Ascending aorta (tissue), 2 donors: ENCODE data around the gene GLO1. TPM values are rescaled to one million over a fixed set of nuclear protein-coding genes. Genes with fewer than 3 reads are reported as not detected.

ENCODE experiments used
- DNase-seq, 2 donors: peaks; one replicate each; pipeline ENCODE4 v3.0.0-alpha.2; 2019; ENCODE audit warnings: low spot score in 2 of 2
- H3K27ac ChIP-seq, 2 donors: fragments of 200-600 bp; sonication (generic); one replicate each; pipeline ENCODE4 v1.5.1; 2016 to 2017; ENCODE audit warnings: mild to moderate bottlenecking in 1 of 2
- H3K27me3 ChIP-seq: fragments of 200-600 bp; sonication (generic); one replicate; pipeline ENCODE4 v1.5.1; 2017
- H3K36me3 ChIP-seq, 2 donors: fragments of 200-600 bp; sonication (generic); one replicate each; pipeline ENCODE4 v1.5.1; 2016
- H3K4me1 ChIP-seq, 2 donors: fragments of 200-600 bp; sonication (generic); one replicate each; pipeline ENCODE4 v1.5.1; 2016 to 2017; ENCODE audit warnings: mild to moderate bottlenecking in 1 of 2
- H3K4me3 ChIP-seq, 2 donors: fragments of 200-600 bp; sonication (generic); one replicate each; pipeline ENCODE4 v1.5.1; 2016 to 2017; ENCODE audit warnings: mild to moderate bottlenecking in 1 of 2
- H3K9me3 ChIP-seq, 2 donors: fragments of 200-600 bp; sonication (generic); one replicate each; pipeline ENCODE4 v1.5.1; 2016
- intact Hi-C: fragments of 100-400 bp; cut with DNase I; formaldehyde crosslinking; loops from one replicate; pipeline ENCODE4 v1.15.1; 2023
- total RNA-seq: library from RNA; depleted of rRNA; stranded (reverse); fragments of >200 nt; gene quantifications from one replicate; pipeline ENCODE4 v1.1.0, GENCODE V29; 2016
- TF ChIP-seq, protein P1 (sequence below), 3 experiments: fragments of 200-600 bp in 2 of 3; fragments of 450-650 bp in 1 of 3; sonication (generic) in 2 of 3; IDR thresholded peaks; one replicate each; pipeline ENCODE4 v1.5.1; 2016 to 2019; ENCODE audit warnings: antibody characterized with exemption in 3 of 3, mild to moderate bottlenecking in 1 of 3, moderate library complexity in 1 of 3

GLO1 gene
- total RNA-seq, 1 donor from 2014 or later, result 32.6 TPM

DNA sequence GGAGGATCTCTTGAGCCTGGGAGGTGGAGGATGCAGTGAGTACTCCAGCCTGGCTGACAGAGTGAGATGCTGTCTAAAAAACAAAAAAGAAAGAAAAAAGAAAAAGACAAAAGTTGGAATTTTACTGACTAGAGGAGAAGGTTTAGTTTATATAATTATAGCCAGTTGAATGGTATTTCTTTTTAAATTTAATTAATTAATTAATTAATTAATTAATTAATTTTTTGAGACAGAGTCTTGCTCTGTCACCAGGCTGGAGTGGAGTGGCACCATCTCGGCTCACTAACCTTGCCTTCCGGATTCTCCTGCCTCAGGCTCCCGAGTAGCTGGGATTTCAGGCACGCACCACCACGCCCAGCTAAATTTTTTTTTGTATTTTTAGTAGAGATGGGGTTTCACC is 20.8 kb upstream of the GLO1 start:
- no peak overlapping the region for H3K4me3 ChIP-seq
- intact Hi-C loops, result no loop called here
- no peaks in the 10 kb centered on the region for H3K27me3 ChIP-seq
- H3K4me1 ChIP-seq, result no peaks in the 10 kb centered on the region
- H3K9me3 ChIP-seq, result no peaks in the 10 kb centered on the region
- no peaks in the 10 kb centered on the region for H3K36me3 ChIP-seq
- TF ChIP-seq, protein P1, sequence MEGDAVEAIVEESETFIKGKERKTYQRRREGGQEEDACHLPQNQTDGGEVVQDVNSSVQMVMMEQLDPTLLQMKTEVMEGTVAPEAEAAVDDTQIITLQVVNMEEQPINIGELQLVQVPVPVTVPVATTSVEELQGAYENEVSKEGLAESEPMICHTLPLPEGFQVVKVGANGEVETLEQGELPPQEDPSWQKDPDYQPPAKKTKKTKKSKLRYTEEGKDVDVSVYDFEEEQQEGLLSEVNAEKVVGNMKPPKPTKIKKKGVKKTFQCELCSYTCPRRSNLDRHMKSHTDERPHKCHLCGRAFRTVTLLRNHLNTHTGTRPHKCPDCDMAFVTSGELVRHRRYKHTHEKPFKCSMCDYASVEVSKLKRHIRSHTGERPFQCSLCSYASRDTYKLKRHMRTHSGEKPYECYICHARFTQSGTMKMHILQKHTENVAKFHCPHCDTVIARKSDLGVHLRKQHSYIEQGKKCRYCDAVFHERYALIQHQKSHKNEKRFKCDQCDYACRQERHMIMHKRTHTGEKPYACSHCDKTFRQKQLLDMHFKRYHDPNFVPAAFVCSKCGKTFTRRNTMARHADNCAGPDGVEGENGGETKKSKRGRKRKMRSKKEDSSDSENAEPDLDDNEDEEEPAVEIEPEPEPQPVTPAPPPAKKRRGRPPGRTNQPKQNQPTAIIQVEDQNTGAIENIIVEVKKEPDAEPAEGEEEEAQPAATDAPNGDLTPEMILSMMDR (IDR thresholded peaks at IDR 0.05), result no peak
- H3K27ac ChIP-seq, result no peak overlapping the region
- no peak for DNase-seq

DNA sequence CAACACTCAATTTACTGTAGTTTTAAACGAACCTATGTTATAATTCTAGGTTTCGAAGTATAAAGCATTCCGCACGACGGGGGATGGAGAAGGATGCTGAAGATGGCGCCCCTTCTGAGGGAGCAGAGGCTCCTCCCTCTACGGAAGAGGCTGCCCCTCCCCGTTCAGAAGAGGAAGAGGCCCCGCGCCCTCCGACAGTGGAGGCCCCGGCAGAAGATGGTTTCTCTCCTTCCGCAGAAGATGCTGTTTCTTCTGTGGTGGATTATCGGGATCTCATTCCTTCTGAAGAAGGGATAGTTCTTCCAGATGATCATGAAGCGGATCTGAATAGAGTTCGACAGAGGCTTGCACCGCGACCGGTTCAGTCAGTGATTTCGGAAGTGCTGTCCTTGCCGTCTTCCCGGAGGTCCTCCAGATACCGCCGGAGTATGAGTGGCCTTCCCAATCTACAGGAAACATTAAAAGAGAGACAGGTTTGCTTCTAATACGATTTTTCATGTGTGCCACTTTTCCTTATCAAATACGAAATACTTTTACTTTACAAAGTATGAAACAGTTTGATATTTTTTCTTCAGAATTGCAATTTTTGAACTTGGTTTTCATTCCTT is 19.9 kb upstream of the GLO1 start:
- H3K27me3 ChIP-seq, result no peaks in the 10 kb centered on the region
- H3K9me3 ChIP-seq, result no peaks in the 10 kb centered on the region
- TF ChIP-seq, protein P1 (IDR thresholded peaks at IDR 0.05), result no peak
- no peak for DNase-seq
- no peaks in the 10 kb centered on the region for H3K36me3 ChIP-seq
- H3K27ac ChIP-seq, result no peak overlapping the region
- H3K4me1 ChIP-seq, result no peaks in the 10 kb centered on the region
- intact Hi-C loops, result no loop called here
- no peak overlapping the region for H3K4me3 ChIP-seq

DNA sequence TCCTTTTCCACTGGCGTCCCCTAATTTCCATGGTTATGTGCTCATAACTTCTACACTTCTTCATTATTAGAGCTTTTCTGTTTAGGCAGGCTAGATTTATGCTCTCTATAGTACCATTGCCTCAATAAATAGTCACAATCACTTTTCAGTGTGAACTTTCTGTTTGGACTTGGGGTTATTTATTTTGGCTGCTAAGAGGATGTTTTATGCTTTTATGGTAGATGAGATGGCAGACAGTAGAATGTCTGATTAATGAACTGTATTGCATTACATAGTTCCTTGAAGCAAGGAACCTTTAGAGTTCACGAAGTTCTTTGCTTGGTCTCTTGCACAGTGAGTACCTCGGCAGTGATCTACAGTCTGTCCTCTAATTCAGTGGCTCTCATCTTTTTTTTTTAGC is 19.1 kb upstream of the GLO1 start:
- H3K27ac ChIP-seq, result no peak overlapping the region
- H3K4me3 ChIP-seq, result no peak overlapping the region
- intact Hi-C loops, result no loop called here
- no peaks in the 10 kb centered on the region for H3K9me3 ChIP-seq
- H3K27me3 ChIP-seq, result no peaks in the 10 kb centered on the region
- H3K4me1 ChIP-seq, result no peaks in the 10 kb centered on the region
- TF ChIP-seq, protein P1 (IDR thresholded peaks at IDR 0.05), result no peak
- DNase-seq, result no peak
- H3K36me3 ChIP-seq, result no peaks in the 10 kb centered on the region

DNA sequence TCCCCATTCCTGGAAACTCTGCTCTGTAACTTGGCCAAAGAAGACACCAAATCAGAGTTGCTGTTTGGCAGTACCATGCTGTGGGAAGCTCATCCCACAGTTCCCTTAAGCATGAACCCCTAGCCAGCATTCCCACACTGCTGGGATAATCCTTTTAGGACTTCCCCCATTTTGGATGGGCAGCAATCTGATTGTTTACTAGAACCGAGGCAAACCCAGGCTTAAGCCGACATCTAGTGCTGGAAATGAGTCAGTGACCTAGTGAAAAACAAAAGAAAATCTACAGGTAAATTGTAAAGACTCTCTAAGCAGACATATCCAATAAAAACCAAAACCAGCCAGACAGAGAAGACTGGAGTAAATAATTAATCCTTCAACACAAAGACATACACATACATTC is 17.4 kb upstream of the GLO1 start:
- Histone ChIP-seq H3K27me3 (no peaks in the 10 kb centered on the region), H3K9me3 (no peaks in the 10 kb centered on the region), H3K27ac (no peak overlapping the region), H3K4me1 (peaks cover 0 to 1% of the 10 kb centered on the region in 2 donors), H3K36me3 (no peaks in the 10 kb centered on the region), H3K4me3 (no peak overlapping the region)
- DNase-seq, result no peak
- intact Hi-C loops, result no loop called here
- TF ChIP-seq, protein P1 (IDR thresholded peaks at IDR 0.05), result no peak

DNA sequence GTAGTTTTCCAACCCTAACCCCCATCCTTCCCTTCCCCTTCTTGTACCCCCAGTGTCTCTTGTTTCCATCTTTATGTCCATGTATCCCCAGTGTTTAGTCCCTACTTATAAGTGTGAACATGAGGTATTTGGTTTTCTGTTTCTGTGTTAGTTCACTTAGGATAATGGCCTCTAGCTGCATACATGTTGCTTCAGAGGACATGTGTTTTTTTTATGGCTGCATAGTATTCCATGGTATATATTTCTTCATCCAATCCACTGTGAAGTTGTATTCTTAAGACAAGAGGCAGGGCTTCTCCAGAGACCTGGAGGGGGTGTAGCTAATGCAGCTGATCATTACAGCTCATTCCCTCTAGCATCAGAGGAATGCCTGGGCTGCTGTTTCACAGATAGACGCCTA is 16.4 kb upstream of the GLO1 start:
- H3K4me3 ChIP-seq, result no peak overlapping the region
- no peaks in the 10 kb centered on the region for H3K36me3 ChIP-seq
- H3K9me3 ChIP-seq, result no peaks in the 10 kb centered on the region
- H3K27ac ChIP-seq, result no peak overlapping the region
- intact Hi-C loops, result no loop called here
- DNase-seq, result no peak
- TF ChIP-seq, protein P1 (IDR thresholded peaks at IDR 0.05), result no peak
- H3K27me3 ChIP-seq, result no peaks in the 10 kb centered on the region
- H3K4me1 ChIP-seq, result peaks cover 0 to 5% of the 10 kb centered on the region in 2 donors

DNA sequence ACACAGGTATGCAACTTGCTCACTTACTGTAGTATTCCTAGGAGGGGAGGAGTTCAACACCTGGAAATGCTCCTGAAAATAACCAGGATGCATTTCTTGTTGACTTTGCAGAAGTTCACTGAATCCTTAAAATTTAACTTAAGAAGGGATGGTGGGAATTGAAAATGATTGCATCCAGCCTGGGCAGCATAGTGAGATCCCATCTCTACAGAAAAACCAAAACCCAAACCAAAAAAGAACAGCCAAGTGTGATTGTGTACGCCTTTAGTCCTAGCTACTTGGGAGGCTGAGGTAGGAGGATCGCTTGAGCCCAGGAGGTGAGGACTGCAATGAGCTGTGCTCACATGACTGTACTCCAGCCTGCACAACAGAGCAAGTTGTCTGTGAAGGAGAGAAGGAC is 13.9 kb upstream of the GLO1 start:
- intact Hi-C loops, result no loop called here
- TF ChIP-seq, protein P1 (IDR thresholded peaks at IDR 0.05), result no peak
- Histone ChIP-seq H3K27me3 (no peaks in the 10 kb centered on the region), H3K9me3 (no peaks in the 10 kb centered on the region), H3K4me1 (peaks cover 0 to 5% of the 10 kb centered on the region in 2 donors), H3K27ac (no peak overlapping the region), H3K4me3 (no peak overlapping the region), H3K36me3 (no peaks in the 10 kb centered on the region)
- DNase-seq, result no peak
